Left lung (tissue), 10 donors: ENCODE measurements around the gene POLR3C. TPM values are rescaled to one million over a fixed set of nuclear protein-coding genes. Genes with fewer than 3 reads are reported as not detected.

ENCODE experiments used
- ATAC-seq: fragments of 200-7000 bp; cut with Tn5 transposase; one replicate; pipeline ENCODE4 v1.9.1; 2020; ENCODE audit warnings: moderate library complexity
- DNase-seq, 4 donors: peaks; one replicate each; pipeline ENCODE4 v3.0.0-alpha.2; 2013 to 2020
- H3K27ac ChIP-seq, 2 donors: fragments of 200-600 bp; sonication (generic) in 1 of 2; one replicate each; pipeline versions ENCODE4 v1.5.0 to v1.8.0; 2020 to 2021
- H3K27me3 ChIP-seq, 2 donors: fragments of 200-600 bp; sonication (generic) in 1 of 2; one replicate each; pipeline versions ENCODE4 v1.5.0 to v1.8.0; 2020 to 2021
- H3K36me3 ChIP-seq, 2 donors: fragments of 200-600 bp; sonication (generic) in 1 of 2; one replicate each; pipeline versions ENCODE4 v1.5.0 to v1.8.0; 2020 to 2021
- H3K4me1 ChIP-seq, 2 donors: fragments of 200-600 bp; one replicate each; pipeline ENCODE4 v1.8.0; 2021
- H3K4me3 ChIP-seq, 2 donors: fragments of 200-600 bp; sonication (generic) in 1 of 2; one replicate each; pipeline versions ENCODE4 v1.5.0 to v1.8.0; 2020 to 2021; ENCODE audit warnings: mild to moderate bottlenecking in 1 of 2
- H3K9me3 ChIP-seq, 2 donors: fragments of 200-600 bp; sonication (generic) in 1 of 2; one replicate each; pipeline versions ENCODE4 v1.5.0 to v1.8.0; 2020 to 2021
- intact Hi-C, 2 donors: fragments of 100-400 bp; cut with DNase I; formaldehyde crosslinking; loops; one replicate each; pipeline versions ENCODE4 v1.11.2 to v1.14.2; 2022
- polyA plus RNA-seq, 6 donors: library from polyadenylated mRNA; unstranded; fragments of 120-200 nt; gene quantifications; one replicate each; pipeline ENCODE4 v1.2.1, GENCODE V29; 2013; ENCODE audit not compliant: insufficient read length in 6 of 6
- total RNA-seq, 2 donors: library from RNA; stranded (reverse); fragmentation: NEBNext Ultra II Directional; extraction: Animal tissue kit (Norgen Biotek cat#: 25700); gene quantifications; one replicate each; pipeline ENCODE4 v1.2.1, GENCODE V29; 2021
- TF ChIP-seq, protein P1 (sequence below), 2 donors: fragments of 200-600 bp; sonication (generic) in 1 of 2; IDR thresholded peaks; one replicate each; pipeline versions ENCODE4 v1.5.0 to v1.8.0; 2021; ENCODE audit warnings: antibody characterized with exemption in 2 of 2
- donor health status: DM: no; HTN: yes; CAD: no.
- donor health status: DM: no; HTN: no; CAD: no.

POLR3C gene
- total and polyA plus RNA-seq, 8 donors: 20.1 to 40.6 (median 35.1) TPM

DNA sequence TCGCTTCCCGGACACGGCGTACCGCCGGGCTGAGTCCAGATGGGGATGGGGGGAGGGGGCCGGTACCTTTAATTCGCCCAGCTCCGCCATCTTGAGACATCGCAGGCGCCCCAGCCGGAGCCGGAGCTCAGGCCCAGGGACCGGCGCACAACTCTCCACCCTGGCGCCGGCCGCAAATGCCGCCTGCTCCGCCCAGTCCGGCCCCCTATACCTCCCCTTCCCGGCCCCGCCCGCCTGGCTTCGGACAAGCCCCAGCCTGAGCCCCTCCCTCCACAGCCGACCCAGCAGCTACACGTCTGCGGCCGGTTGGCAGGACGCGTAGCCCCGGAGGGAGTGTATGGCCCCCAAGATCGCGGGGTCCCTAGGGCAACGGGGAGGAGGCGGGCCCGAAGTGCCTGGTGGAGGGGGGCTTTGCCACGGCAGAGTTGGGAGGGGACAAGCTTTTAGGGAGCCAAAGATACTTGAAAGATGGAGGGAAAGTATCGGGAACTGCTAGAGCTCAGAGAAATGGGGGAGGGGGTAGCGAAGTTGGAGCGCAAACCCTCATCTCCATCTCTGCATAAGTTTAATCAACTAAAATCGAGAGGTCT is 35.0 kb downstream of the POLR3C start, which contains the start of gene PIAS3:
Gene PIAS3, minus strand, starts transcription at position 181 of the 590 bp plus-strand sequence. Its CDS starts 91 bp downstream, at position 90.
- H3K9me3 ChIP-seq: no peaks in the 10 kb centered on the region
- H3K4me3 ChIP-seq: peak within 1 kb of the TSS; percentile 84 to 85
- H3K36me3 ChIP-seq: peaks cover 0 to 29% of the 10 kb centered on the region in 2 donors
- H3K27me3 ChIP-seq: no peaks in the 10 kb centered on the region
- TF ChIP-seq, protein P1, sequence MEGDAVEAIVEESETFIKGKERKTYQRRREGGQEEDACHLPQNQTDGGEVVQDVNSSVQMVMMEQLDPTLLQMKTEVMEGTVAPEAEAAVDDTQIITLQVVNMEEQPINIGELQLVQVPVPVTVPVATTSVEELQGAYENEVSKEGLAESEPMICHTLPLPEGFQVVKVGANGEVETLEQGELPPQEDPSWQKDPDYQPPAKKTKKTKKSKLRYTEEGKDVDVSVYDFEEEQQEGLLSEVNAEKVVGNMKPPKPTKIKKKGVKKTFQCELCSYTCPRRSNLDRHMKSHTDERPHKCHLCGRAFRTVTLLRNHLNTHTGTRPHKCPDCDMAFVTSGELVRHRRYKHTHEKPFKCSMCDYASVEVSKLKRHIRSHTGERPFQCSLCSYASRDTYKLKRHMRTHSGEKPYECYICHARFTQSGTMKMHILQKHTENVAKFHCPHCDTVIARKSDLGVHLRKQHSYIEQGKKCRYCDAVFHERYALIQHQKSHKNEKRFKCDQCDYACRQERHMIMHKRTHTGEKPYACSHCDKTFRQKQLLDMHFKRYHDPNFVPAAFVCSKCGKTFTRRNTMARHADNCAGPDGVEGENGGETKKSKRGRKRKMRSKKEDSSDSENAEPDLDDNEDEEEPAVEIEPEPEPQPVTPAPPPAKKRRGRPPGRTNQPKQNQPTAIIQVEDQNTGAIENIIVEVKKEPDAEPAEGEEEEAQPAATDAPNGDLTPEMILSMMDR (IDR thresholded peaks at IDR 0.05): no peak
- peaks cover 3 to 21% of the 10 kb centered on the region in 2 donors for H3K4me1 ChIP-seq
- ATAC-seq: peak; percentile 97
- DNase-seq: peak; percentile 95 to 99 (median 96)
- H3K27ac ChIP-seq: peak within 1 kb of the TSS; percentile 87 to 88
- intact Hi-C loops: no loop called here

DNA sequence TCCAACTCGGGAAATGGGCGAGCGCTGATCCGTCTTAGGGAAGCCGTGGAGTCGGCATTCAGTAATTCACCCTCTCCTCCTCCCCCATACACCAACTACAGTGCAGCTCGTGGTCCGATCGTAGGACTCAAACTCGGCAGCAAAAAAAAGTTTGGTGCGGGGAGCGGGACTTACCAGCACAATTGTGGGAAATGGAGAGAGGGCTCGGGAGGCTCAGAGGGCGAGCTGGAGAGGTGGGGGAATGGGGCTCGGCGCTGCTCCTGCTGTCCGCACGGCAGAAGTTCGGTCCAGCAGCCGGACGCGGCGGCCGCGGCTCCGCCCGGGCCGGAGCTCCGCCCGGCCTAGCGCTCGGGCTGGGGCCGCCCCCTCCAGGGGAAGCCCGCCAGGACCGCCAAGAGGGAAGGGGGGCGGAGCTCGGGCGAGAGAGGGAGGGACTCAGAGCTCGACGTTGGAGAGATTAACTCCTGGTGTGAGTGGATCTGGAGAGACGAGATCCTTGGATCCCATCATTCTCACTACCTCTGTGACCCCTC is 35.6 kb downstream of the POLR3C start:
- peak overlapping the region; percentile 84 to 85 for H3K4me3 ChIP-seq
- peaks cover 0 to 24% of the 10 kb centered on the region in 2 donors for H3K36me3 ChIP-seq
- DNase-seq: peak; percentile 89 to 97 (median 93)
- peak overlapping the region; percentile 87 to 88 for H3K27ac ChIP-seq
- TF ChIP-seq, protein P1 (IDR thresholded peaks at IDR 0.05): peak in 1 of 2 donors; percentile 11
- no peaks in the 10 kb centered on the region for H3K9me3 ChIP-seq
- peaks cover 3 to 21% of the 10 kb centered on the region in 2 donors for H3K4me1 ChIP-seq
- H3K27me3 ChIP-seq: no peaks in the 10 kb centered on the region
- peak; percentile 88 for ATAC-seq
- intact Hi-C loops: no loop called here

DNA sequence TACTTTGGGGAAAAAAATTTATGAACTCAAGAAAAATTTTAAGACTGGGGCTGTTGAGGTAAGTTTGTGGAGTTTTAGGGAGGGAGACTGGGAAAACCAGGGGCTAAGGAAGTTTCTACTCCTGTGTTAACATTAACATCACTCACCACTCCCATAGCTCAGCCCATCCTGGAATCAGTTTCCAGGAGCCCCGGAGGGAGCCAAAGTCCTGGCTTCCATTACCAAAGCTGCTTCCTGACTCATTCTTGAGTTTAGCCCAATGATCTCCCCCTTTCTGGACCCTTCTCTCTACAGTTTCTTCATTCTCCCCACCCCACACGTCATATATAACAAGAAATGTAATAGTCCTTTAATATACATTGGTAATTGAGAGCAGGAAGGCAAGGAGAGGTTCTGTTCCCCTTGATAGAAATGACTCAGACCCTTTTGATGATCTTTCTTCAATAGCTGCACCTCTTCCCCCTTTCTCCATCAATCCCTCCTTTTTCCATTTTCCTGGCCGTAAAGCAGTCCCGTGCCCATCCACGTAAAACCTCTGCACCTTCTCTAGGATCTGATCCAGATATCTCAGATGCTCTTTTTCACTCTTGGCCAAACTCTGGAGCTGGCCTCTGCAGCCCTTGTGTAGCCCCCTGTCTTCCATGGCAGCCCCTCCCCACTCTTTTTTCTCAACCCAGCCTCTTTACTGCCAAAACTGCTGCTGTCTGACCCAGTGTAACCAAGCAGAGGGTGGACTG is 39.5 kb downstream of the POLR3C start:
- Histone ChIP-seq H3K4me3 (no peak overlapping the region), H3K27me3 (no peaks in the 10 kb centered on the region), H3K4me1 (peaks cover 3 to 7% of the 10 kb centered on the region in 2 donors), H3K36me3 (no peaks in the 10 kb centered on the region), H3K9me3 (no peaks in the 10 kb centered on the region), H3K27ac (no peak overlapping the region)
- DNase-seq (no peak), ATAC-seq (no peak)
- TF ChIP-seq, protein P1 (IDR thresholded peaks at IDR 0.05): no peak
- intact Hi-C loops: no loop called here

DNA sequence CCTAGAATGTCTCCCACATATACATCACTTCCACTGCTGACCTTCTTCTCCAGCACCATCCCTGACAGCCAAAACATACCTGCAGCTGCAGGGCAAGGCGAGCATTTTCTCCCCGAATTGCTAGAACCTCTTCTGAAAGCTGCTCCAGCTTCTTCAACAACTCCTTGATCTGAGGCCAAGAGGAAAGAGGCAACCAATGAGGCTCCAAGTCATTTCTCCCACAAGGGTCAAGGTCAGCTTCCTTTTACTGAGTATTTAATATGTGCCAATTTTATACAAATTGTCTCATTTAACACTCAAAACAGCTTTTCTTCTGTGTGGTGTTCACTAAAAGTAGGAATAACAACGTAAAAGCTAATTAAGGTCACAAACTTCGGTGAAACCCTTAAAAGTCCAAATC is 44.2 kb downstream of the POLR3C start:
- Histone ChIP-seq H3K27ac (no peak overlapping the region), H3K36me3 (no peaks in the 10 kb centered on the region), H3K4me1 (peaks cover 0 to 16% of the 10 kb centered on the region in 2 donors), H3K9me3 (no peaks in the 10 kb centered on the region), H3K27me3 (peaks cover 0 to 14% of the 10 kb centered on the region in 2 donors), H3K4me3 (no peak overlapping the region)
- intact Hi-C loops: no loop called here
- no peak for ATAC-seq
- DNase-seq: no peak
- TF ChIP-seq, protein P1 (IDR thresholded peaks at IDR 0.05): no peak
